Endothelial cell (in vitro differentiated cells): ENCODE data around the gene EFCAB11. TPM values are rescaled to one million over a fixed set of nuclear protein-coding genes. Genes with fewer than 3 reads are reported as not detected.

Experiments
- DNase-seq: peaks from one replicate; pipeline ENCODE4 v3.0.0; 2021; ENCODE audit warnings: low spot score
- H3K27ac Mint-ChIP-seq: one replicate; pipeline ENCODE4 v1.8.0; 2021; ENCODE audit warnings: mixed read lengths, inconsistent platforms; ENCODE audit not compliant: unreplicated experiment
- H3K27me3 Mint-ChIP-seq: one replicate; pipeline ENCODE4 v1.8.0; 2021; ENCODE audit warnings: mild to moderate bottlenecking, moderate library complexity, mixed read lengths, inconsistent platforms; ENCODE audit not compliant: unreplicated experiment
- H3K36me3 Mint-ChIP-seq: one replicate; pipeline ENCODE4 v1.8.0; 2021; ENCODE audit warnings: mild to moderate bottlenecking, low read depth, mixed read lengths, inconsistent platforms; ENCODE audit not compliant: unreplicated experiment
- H3K4me1 Mint-ChIP-seq: one replicate; pipeline ENCODE4 v1.8.0; 2021; ENCODE audit warnings: mild to moderate bottlenecking, mixed read lengths, inconsistent platforms; ENCODE audit not compliant: unreplicated experiment
- H3K4me3 Mint-ChIP-seq: one replicate; pipeline ENCODE4 v1.8.0; 2021; ENCODE audit warnings: mild to moderate bottlenecking, mixed read lengths, inconsistent platforms; ENCODE audit not compliant: unreplicated experiment
- H3K9me3 Mint-ChIP-seq: one replicate; pipeline ENCODE4 v1.8.0; 2021; ENCODE audit warnings: mixed read lengths, inconsistent platforms; ENCODE audit not compliant: unreplicated experiment
- total RNA-seq: library from RNA; stranded (reverse); fragmentation: NEBNext Ultra II Directional; extraction: Animal tissue kit (Norgen Biotek cat#: 25700); gene quantifications from one replicate; pipeline ENCODE4 v1.2.1, GENCODE V29; 2021; ENCODE audit not compliant: unreplicated experiment
- TF ChIP-seq, protein P1 (sequence below): fragments of 200-600 bp; sonication (generic); IDR thresholded peaks from one replicate; pipeline ENCODE4 v1.5.0; 2021; ENCODE audit warnings: antibody characterized with exemption; ENCODE audit not compliant: unreplicated experiment

EFCAB11 gene
- total RNA-seq, 1 donor from 2014 or later = 15.2 TPM

DNA sequence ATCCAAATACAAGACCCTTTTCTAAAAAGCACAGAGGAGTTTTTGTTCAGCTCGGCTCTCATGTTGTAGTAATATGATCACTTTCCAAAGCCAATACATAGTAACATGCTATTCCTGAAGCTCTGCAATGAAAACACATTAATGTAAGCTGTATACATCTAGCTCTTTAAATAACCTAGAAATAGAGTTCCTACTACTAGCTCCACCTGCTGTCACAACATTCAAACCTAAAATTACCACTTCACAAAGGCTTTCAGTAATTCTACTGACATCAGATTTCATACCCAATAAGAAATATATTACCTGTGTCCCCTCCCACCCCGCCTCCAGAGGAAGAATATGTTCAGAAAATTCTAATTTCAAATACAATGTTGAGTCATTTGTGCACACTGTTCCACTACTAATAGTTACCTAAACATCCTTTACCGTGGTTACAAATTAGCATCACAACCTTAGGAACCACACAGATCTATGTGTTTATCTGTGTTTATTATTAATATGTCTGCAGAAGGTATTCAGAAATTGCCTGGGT is 17.8 kb downstream of the EFCAB11 start:
- no peak overlapping the region for H3K27ac Mint-ChIP-seq
- H3K4me3 Mint-ChIP-seq = no peak overlapping the region
- TF ChIP-seq, protein P1, sequence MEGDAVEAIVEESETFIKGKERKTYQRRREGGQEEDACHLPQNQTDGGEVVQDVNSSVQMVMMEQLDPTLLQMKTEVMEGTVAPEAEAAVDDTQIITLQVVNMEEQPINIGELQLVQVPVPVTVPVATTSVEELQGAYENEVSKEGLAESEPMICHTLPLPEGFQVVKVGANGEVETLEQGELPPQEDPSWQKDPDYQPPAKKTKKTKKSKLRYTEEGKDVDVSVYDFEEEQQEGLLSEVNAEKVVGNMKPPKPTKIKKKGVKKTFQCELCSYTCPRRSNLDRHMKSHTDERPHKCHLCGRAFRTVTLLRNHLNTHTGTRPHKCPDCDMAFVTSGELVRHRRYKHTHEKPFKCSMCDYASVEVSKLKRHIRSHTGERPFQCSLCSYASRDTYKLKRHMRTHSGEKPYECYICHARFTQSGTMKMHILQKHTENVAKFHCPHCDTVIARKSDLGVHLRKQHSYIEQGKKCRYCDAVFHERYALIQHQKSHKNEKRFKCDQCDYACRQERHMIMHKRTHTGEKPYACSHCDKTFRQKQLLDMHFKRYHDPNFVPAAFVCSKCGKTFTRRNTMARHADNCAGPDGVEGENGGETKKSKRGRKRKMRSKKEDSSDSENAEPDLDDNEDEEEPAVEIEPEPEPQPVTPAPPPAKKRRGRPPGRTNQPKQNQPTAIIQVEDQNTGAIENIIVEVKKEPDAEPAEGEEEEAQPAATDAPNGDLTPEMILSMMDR = no peak
- no peaks in the 10 kb centered on the region for H3K36me3 Mint-ChIP-seq
- H3K27me3 Mint-ChIP-seq = peaks cover 3% of the 10 kb centered on the region
- no peaks in the 10 kb centered on the region for H3K9me3 Mint-ChIP-seq
- no peaks in the 10 kb centered on the region for H3K4me1 Mint-ChIP-seq
- no peak for DNase-seq

DNA sequence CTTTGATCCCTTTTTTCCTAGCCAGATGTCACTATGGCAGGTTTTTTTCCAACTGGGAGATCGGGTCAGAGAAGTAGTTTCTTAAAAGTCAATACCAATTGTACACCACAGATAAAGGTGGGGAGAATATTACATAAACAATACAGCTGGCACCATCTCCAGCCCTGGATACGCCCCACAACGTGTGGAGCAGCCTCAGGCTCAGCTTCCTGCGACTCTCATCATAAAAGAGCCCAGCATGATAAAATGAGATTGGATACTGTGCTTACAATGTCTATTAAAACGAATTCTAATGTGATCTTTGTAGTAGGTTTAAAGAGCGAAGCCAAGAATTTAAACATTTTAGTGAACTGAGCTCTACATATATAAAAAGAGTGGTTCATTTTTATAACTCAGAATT is 21.5 kb downstream of the EFCAB11 start:
- Mint-ChIP-seq H3K36me3 (no peaks in the 10 kb centered on the region), H3K27ac (no peak overlapping the region), H3K4me3 (no peak overlapping the region), H3K9me3 (no peaks in the 10 kb centered on the region), H3K4me1 (no peaks in the 10 kb centered on the region), H3K27me3 (no peaks in the 10 kb centered on the region)
- TF ChIP-seq, protein P1 = no peak
- no peak for DNase-seq

DNA sequence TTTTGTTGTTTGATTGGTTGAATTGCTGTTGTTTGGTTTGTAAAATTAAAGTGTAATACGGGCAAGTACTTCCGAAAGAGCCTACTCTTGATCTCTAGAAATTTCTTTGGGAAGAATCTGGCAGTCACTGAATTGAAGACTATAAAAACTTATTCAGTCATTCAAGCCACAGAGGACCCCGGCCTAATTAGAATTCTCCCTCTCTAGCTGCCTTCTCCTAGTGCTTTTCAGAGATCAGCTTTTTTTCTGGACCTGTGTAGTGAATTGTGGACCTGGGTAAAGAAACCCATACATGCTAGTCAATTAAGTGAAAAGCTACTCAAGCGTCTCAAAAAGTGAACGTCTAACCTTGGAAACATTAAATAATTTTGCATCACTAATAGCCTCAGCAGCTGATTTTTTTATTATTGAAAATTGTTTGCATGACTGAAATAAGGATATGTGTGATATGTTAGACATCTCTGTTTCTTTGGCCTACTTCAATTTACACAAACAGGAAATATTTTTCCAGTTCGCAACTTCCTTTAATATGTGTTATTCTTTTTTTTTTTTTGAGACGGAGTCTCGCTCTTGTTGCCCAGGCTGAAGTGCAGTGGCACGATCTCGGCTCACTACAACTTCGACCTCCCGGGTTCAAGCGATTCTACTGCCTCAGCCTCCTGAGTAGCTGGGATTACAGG is 27.2 kb downstream of the EFCAB11 start:
- TF ChIP-seq, protein P1 = no peak
- no peaks in the 10 kb centered on the region for H3K4me1 Mint-ChIP-seq

DNA sequence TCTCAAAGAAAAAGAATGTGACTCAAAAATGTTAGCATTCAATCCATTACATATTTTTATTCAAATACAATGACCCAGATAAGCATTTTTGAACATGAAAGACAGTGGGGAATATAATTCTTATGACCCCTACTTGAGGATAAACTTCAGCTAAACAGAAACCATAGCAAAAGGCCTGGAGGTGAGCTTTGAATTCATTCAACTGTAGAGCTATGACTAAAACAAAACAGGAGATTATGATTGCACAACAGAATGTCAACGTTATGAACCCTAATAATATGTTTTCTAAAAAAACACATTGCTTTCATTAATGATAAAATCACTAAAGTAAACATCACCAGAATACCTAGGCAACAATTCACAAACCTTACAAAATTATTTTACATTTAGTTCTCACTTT is 27.8 kb downstream of the EFCAB11 start:
- TF ChIP-seq, protein P1 = no peak
- Mint-ChIP-seq H3K4me3 (no peak overlapping the region), H3K27ac (no peak overlapping the region), H3K4me1 (no peaks in the 10 kb centered on the region), H3K9me3 (no peaks in the 10 kb centered on the region), H3K27me3 (no peaks in the 10 kb centered on the region), H3K36me3 (no peaks in the 10 kb centered on the region)
- DNase-seq = no peak

More for the DNA sequence above, 27.2 kb downstream of the EFCAB11 start:
- H3K27ac Mint-ChIP-seq = no peak overlapping the region
- no peak for DNase-seq
- H3K27me3 Mint-ChIP-seq = no peaks in the 10 kb centered on the region
- no peaks in the 10 kb centered on the region for H3K36me3 Mint-ChIP-seq
- H3K4me3 Mint-ChIP-seq = no peak overlapping the region
- no peaks in the 10 kb centered on the region for H3K9me3 Mint-ChIP-seq

DNA sequence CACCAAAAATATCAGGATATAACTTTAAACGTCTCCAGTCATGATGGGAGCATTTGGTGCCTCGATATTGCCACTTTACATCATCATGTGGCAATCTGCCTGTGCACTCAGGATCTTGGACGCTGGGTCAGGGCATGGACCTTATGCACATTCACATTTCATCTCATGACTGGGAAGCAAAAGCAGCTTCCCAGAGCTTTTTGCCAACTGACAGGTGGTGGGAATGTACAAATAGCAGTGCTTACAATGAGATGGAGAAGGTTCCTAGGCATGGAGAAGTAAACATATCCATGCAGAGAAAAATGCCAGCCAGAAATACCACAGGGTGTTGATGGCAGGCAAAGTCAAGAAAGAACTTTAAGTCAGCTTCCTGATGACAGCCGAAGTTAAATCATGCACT is 30.3 kb downstream of the EFCAB11 start:
- Mint-ChIP-seq H3K27me3 (peaks cover 2% of the 10 kb centered on the region), H3K4me3 (no peak overlapping the region), H3K9me3 (no peaks in the 10 kb centered on the region), H3K27ac (no peak overlapping the region), H3K36me3 (no peaks in the 10 kb centered on the region), H3K4me1 (no peaks in the 10 kb centered on the region)
- TF ChIP-seq, protein P1 = no peak
- DNase-seq = no peak
